T47D (cell line): ENCODE measurements around the gene PRKG1.
"Not testable (repeated sequence)": the region's sequence is repeated elsewhere in the genome, so short reads cannot be mapped to it uniquely, and the experiment has no call there.

ENCODE experiments used
- DNase-seq, 2 experiments: peaks; one replicate each; pipeline versions ENCODE4 v3.0.0 to v3.0.0-alpha.2; 2011 to 2012; ENCODE audit warnings: low read depth in 1 of 2, low spot score in 1 of 2
- JUND ChIP-seq: IDR thresholded peaks from 2 replicates; pipeline ENCODE4 v1.6.1; 2012; ENCODE audit warnings: low read depth
- in situ Hi-C: cut with HindIII; loops from 2 replicates; pipeline ENCODE4 v1.10.0; 2016; ENCODE audit warnings: low sequenced_read_pairs, low pct_unique_long_range_greater_than_20kb

The PRKG1 gene

GRCh38 chr10:51367127-51367526, 292.8 kb downstream of the PRKG1 start:
- no peak for TF ChIP-seq JUND
- no peak for DNase-seq
- in situ Hi-C loops: no loop called here

GRCh38 chr10:51367694-51368093, 293.4 kb downstream of the PRKG1 start:
- no peak for DNase-seq
- in situ Hi-C loops: no loop called here
- no peak for TF ChIP-seq JUND

- no peak for DNase-seq
- in situ Hi-C loops: no loop called here
- TF ChIP-seq JUND: no peak
Observed at GRCh38 chr10:51368943-51369342, 294.7 kb downstream of the PRKG1 start.

- no peak for TF ChIP-seq JUND
- in situ Hi-C loops: no loop called here
- no peak for DNase-seq
Observed at GRCh38 chr10:51369903-51370302, 295.6 kb downstream of the PRKG1 start.

- TF ChIP-seq JUND: no peak
- in situ Hi-C loops: no loop called here
- DNase-seq: no peak
Observed at GRCh38 chr10:51371743-51372142, 297.5 kb downstream of the PRKG1 start.

- in situ Hi-C loops: no loop called here
- no peak for DNase-seq
- TF ChIP-seq JUND: no peak
Observed at GRCh38 chr10:51375790-51376189, 301.5 kb downstream of the PRKG1 start.

- no peak for DNase-seq
- in situ Hi-C loops: no loop called here
- TF ChIP-seq JUND: no peak
Observed at GRCh38 chr10:51377070-51377931, 303.0 kb downstream of the PRKG1 start.

- no peak for TF ChIP-seq JUND
- in situ Hi-C loops: no loop called here
- DNase-seq: no peak
Observed at GRCh38 chr10:51377932-51378599, 303.8 kb downstream of the PRKG1 start.

GRCh38 chr10:51382181-51382580, 307.9 kb downstream of the PRKG1 start:
- in situ Hi-C loops: no loop called here
- no peak for TF ChIP-seq JUND
- no peak for DNase-seq

GRCh38 chr10:51384971-51385370, 310.7 kb downstream of the PRKG1 start:
- in situ Hi-C loops: no loop called here
- no peak for TF ChIP-seq JUND
- DNase-seq: no peak

- TF ChIP-seq JUND: no peak
- no peak for DNase-seq
- in situ Hi-C loops: no loop called here
Observed at GRCh38 chr10:51386248-51386885, 312.1 kb downstream of the PRKG1 start.

GRCh38 chr10:51389415-51390321, 315.4 kb downstream of the PRKG1 start:
- no peak for TF ChIP-seq JUND
- peak; percentile 50 to 69 for DNase-seq
- in situ Hi-C loops: no loop called here

- in situ Hi-C loops, DNase-seq: not testable (repeated sequence)
Observed at GRCh38 chr10:51393006-51393405, 318.7 kb downstream of the PRKG1 start.
